ENCODE data around the gene SCGB1A1. TPM values are rescaled to one million over a fixed set of nuclear protein-coding genes. Genes with fewer than 3 reads are reported as not detected.
"Not testable (repeated sequence)": the region's sequence is repeated elsewhere in the genome, so short reads cannot be mapped to it uniquely, and the experiment has no call there.

The SCGB1A1 gene
- total RNA-seq, 1 donor from 2014 or later, result not detected

GRCh38 chr11:62439785-62440602 lies 21.2 kb downstream of the SCGB1A1 start:
- H3K36me3 Mint-ChIP-seq (ENCODE audit: low read depth), result no peaks in the 10 kb centered on the region
- H3K27ac Mint-ChIP-seq, result no peak overlapping the region
- H3K27me3 Mint-ChIP-seq, result no peaks in the 10 kb centered on the region
- intact Hi-C loops (cut with micrococcal nuclease), result no loop called here
- no peaks in the 10 kb centered on the region for H3K9me3 Mint-ChIP-seq
- DNase-seq, result no peak
- H3K4me3 Mint-ChIP-seq, result no peak overlapping the region
- peaks cover 14% of the 10 kb centered on the region for H3K4me1 Mint-ChIP-seq

- H3K4me1 Mint-ChIP-seq, result peaks cover 9% of the 10 kb centered on the region
- no peaks in the 10 kb centered on the region for H3K9me3 Mint-ChIP-seq
- peak overlapping the region; percentile 73 for H3K4me3 Mint-ChIP-seq
- no peak overlapping the region for H3K27ac Mint-ChIP-seq
- intact Hi-C loops (cut with micrococcal nuclease), result no loop called here
- peaks cover 19% of the 10 kb centered on the region for H3K27me3 Mint-ChIP-seq
- H3K36me3 Mint-ChIP-seq (ENCODE audit: low read depth), result no peaks in the 10 kb centered on the region
- no peak for DNase-seq
Measured at GRCh38 chr11:62443390-62444235, 24.8 kb downstream of the SCGB1A1 start.

- Mint-ChIP-seq H3K36me3 (ENCODE audit: low read depth) (no peaks in the 10 kb centered on the region), H3K4me1 (peaks cover 9% of the 10 kb centered on the region), H3K4me3 (peak overlapping the region; percentile 73), H3K9me3 (no peaks in the 10 kb centered on the region), H3K27me3 (peaks cover 19% of the 10 kb centered on the region), H3K27ac (no peak overlapping the region)
- peak; percentile 76 for DNase-seq
- intact Hi-C loops (cut with micrococcal nuclease), result no loop called here
Measured at GRCh38 chr11:62444236-62444833, 25.5 kb downstream of the SCGB1A1 start.

- peak overlapping the region; percentile 73 for H3K4me3 Mint-ChIP-seq
- DNase-seq, result no peak
- H3K4me1 Mint-ChIP-seq, result peaks cover 8% of the 10 kb centered on the region
- intact Hi-C loops (cut with micrococcal nuclease), result no loop called here
- no peak overlapping the region for H3K27ac Mint-ChIP-seq
- peaks cover 19% of the 10 kb centered on the region for H3K27me3 Mint-ChIP-seq
- no peaks in the 10 kb centered on the region for H3K36me3 Mint-ChIP-seq (ENCODE audit: low read depth)
- H3K9me3 Mint-ChIP-seq, result no peaks in the 10 kb centered on the region
Measured at GRCh38 chr11:62444835-62445234, 26.0 kb downstream of the SCGB1A1 start.

- peaks cover 6% of the 10 kb centered on the region for H3K4me1 Mint-ChIP-seq
- H3K36me3 Mint-ChIP-seq (ENCODE audit: low read depth), result no peaks in the 10 kb centered on the region
- H3K27me3 Mint-ChIP-seq, result peaks cover 19% of the 10 kb centered on the region
- no peak overlapping the region for H3K27ac Mint-ChIP-seq
- intact Hi-C loops (cut with micrococcal nuclease), result no loop called here
- no peak overlapping the region for H3K4me3 Mint-ChIP-seq
- no peaks in the 10 kb centered on the region for H3K9me3 Mint-ChIP-seq
- DNase-seq, result no peak
Measured at GRCh38 chr11:62445314-62445740, 26.5 kb downstream of the SCGB1A1 start.

- no peaks in the 10 kb centered on the region for H3K36me3 Mint-ChIP-seq (ENCODE audit: low read depth)
- peaks cover 6% of the 10 kb centered on the region for H3K4me1 Mint-ChIP-seq
- intact Hi-C loops (cut with micrococcal nuclease), result no loop called here
- H3K27me3 Mint-ChIP-seq, result peaks cover 19% of the 10 kb centered on the region
- no peak overlapping the region for H3K27ac Mint-ChIP-seq
- no peaks in the 10 kb centered on the region for H3K9me3 Mint-ChIP-seq
- H3K4me3 Mint-ChIP-seq, result no peak overlapping the region
- no peak for DNase-seq
Measured at GRCh38 chr11:62446091-62446490, 27.3 kb downstream of the SCGB1A1 start.

- Mint-ChIP-seq H3K27ac (no peak overlapping the region), H3K27me3 (peaks cover 19% of the 10 kb centered on the region), H3K4me3 (no peak overlapping the region), H3K9me3 (no peaks in the 10 kb centered on the region), H3K4me1 (peaks cover 4% of the 10 kb centered on the region), H3K36me3 (ENCODE audit: low read depth) (no peaks in the 10 kb centered on the region)
- no peak for DNase-seq
- intact Hi-C loops (cut with micrococcal nuclease), result no loop called here
Measured at GRCh38 chr11:62449451-62449851, 30.6 kb downstream of the SCGB1A1 start.

- H3K9me3 Mint-ChIP-seq; H3K27ac Mint-ChIP-seq; H3K4me3 Mint-ChIP-seq; H3K4me1 Mint-ChIP-seq; DNase-seq; intact Hi-C loops (cut with micrococcal nuclease); H3K36me3 Mint-ChIP-seq (ENCODE audit: low read depth): not testable (repeated sequence)
- H3K27me3 Mint-ChIP-seq, result peaks cover 19% of the 10 kb centered on the region
Measured at GRCh38 chr11:62449912-62450311, 31.1 kb downstream of the SCGB1A1 start.

GRCh38 chr11:62450543-62451240 lies 31.9 kb downstream of the SCGB1A1 start:
- Mint-ChIP-seq H3K36me3 (ENCODE audit: low read depth) (no peaks in the 10 kb centered on the region), H3K4me3 (no peak overlapping the region), H3K27me3 (peaks cover 19% of the 10 kb centered on the region), H3K4me1 (no peaks in the 10 kb centered on the region), H3K9me3 (no peaks in the 10 kb centered on the region), H3K27ac (peak overlapping the region; percentile 8)
- DNase-seq, result no peak
- intact Hi-C loops (cut with micrococcal nuclease), result no loop called here

GRCh38 chr11:62451241-62451621 lies 32.4 kb downstream of the SCGB1A1 start:
- H3K9me3 Mint-ChIP-seq, result no peaks in the 10 kb centered on the region
- H3K36me3 Mint-ChIP-seq (ENCODE audit: low read depth), result no peaks in the 10 kb centered on the region
- H3K4me1 Mint-ChIP-seq, result no peaks in the 10 kb centered on the region
- peak overlapping the region; percentile 8 for H3K27ac Mint-ChIP-seq
- DNase-seq, result no peak
- intact Hi-C loops (cut with micrococcal nuclease), result no loop called here
- H3K27me3 Mint-ChIP-seq, result peaks cover 16% of the 10 kb centered on the region
- no peak overlapping the region for H3K4me3 Mint-ChIP-seq

GRCh38 chr11:62452261-62452660 lies 33.4 kb downstream of the SCGB1A1 start:
- no peak overlapping the region for H3K27ac Mint-ChIP-seq
- intact Hi-C loops (cut with micrococcal nuclease), result no loop called here
- H3K36me3 Mint-ChIP-seq (ENCODE audit: low read depth), result no peaks in the 10 kb centered on the region
- no peak overlapping the region for H3K4me3 Mint-ChIP-seq
- H3K9me3 Mint-ChIP-seq, result no peaks in the 10 kb centered on the region
- no peaks in the 10 kb centered on the region for H3K4me1 Mint-ChIP-seq
- H3K27me3 Mint-ChIP-seq, result peaks cover 8% of the 10 kb centered on the region
- DNase-seq, result no peak

- Mint-ChIP-seq H3K27ac (no peak overlapping the region), H3K9me3 (no peaks in the 10 kb centered on the region), H3K36me3 (ENCODE audit: low read depth) (no peaks in the 10 kb centered on the region), H3K4me1 (no peaks in the 10 kb centered on the region), H3K4me3 (no peak overlapping the region), H3K27me3 (peaks cover 6% of the 10 kb centered on the region)
- DNase-seq, result no peak
- intact Hi-C loops (cut with micrococcal nuclease), result no loop called here
Measured at GRCh38 chr11:62452839-62453468, 34.1 kb downstream of the SCGB1A1 start.

GRCh38 chr11:62456630-62457029 lies 37.8 kb downstream of the SCGB1A1 start:
- no peaks in the 10 kb centered on the region for H3K36me3 Mint-ChIP-seq (ENCODE audit: low read depth)
- H3K27ac Mint-ChIP-seq, result no peak overlapping the region
- intact Hi-C loops (cut with micrococcal nuclease), result no loop called here
- no peaks in the 10 kb centered on the region for H3K27me3 Mint-ChIP-seq
- H3K4me1 Mint-ChIP-seq, result no peaks in the 10 kb centered on the region
- H3K4me3 Mint-ChIP-seq, result no peak overlapping the region
- H3K9me3 Mint-ChIP-seq, result no peaks in the 10 kb centered on the region
- no peak for DNase-seq

Data from activated CD4-positive, alpha-beta T cell treated with anti-CD3 and anti-CD28 coated beads, Interleukin-2, amount 10 ng/mL, durations not matched to agents 24 days and 14 days (primary cell).